ENCODE data around the gene PALM3.

DNA sequence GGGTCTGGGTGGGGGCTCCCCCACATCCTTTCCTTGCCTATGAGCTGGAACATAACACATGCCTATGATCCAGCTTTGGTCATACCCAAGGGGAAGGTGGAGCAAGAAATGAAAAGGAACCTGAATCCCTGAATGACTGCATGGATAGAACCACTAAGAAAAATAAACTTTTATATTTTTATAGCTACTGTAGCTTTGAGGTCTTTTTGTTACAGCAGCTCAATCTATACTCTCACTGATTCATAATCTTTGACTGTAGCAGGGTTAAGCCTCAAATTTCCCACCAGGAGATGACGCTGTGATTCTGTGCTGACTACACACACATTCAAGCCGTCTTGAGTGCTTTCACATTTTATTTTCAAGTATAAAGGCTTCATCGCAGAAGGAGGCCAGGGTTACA lies 8.8 kb downstream of the PALM3 start:
- TF ChIP-seq ZFP30 (CRISPR knock-in tag; IDR thresholded peaks at IDR 0.05) (no peak), ISL1 (CRISPR knock-in tag; IDR thresholded peaks at IDR 0.05) (no peak), ARNTL (CRISPR knock-in tag; IDR thresholded peaks at IDR 0.05; ENCODE audit: borderline replicate concordance, low read depth) (no peak), ZC3H10 (CRISPR knock-in tag; IDR thresholded peaks at IDR 0.05) (no peak), ZNF565 (CRISPR knock-in tag; conservative IDR thresholded peaks at IDR 0.05; ENCODE audit: low read depth) (no peak), SNAI2 (CRISPR knock-in tag; IDR thresholded peaks at IDR 0.05) (no peak)
- TF ChIP-seq, protein P1, sequence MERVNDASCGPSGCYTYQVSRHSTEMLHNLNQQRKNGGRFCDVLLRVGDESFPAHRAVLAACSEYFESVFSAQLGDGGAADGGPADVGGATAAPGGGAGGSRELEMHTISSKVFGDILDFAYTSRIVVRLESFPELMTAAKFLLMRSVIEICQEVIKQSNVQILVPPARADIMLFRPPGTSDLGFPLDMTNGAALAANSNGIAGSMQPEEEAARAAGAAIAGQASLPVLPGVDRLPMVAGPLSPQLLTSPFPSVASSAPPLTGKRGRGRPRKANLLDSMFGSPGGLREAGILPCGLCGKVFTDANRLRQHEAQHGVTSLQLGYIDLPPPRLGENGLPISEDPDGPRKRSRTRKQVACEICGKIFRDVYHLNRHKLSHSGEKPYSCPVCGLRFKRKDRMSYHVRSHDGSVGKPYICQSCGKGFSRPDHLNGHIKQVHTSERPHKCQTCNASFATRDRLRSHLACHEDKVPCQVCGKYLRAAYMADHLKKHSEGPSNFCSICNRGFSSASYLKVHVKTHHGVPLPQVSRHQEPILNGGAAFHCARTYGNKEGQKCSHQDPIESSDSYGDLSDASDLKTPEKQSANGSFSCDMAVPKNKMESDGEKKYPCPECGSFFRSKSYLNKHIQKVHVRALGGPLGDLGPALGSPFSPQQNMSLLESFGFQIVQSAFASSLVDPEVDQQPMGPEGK (CRISPR knock-in tag; IDR thresholded peaks at IDR 0.05; ENCODE audit: borderline replicate concordance) = no peak
- TF ChIP-seq, protein P2, sequence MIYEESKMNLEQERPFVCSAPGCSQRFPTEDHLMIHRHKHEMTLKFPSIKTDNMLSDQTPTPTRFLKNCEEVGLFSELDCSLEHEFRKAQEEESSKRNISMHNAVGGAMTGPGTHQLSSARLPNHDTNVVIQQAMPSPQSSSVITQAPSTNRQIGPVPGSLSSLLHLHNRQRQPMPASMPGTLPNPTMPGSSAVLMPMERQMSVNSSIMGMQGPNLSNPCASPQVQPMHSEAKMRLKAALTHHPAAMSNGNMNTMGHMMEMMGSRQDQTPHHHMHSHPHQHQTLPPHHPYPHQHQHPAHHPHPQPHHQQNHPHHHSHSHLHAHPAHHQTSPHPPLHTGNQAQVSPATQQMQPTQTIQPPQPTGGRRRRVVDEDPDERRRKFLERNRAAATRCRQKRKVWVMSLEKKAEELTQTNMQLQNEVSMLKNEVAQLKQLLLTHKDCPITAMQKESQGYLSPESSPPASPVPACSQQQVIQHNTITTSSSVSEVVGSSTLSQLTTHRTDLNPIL (CRISPR knock-in tag; IDR thresholded peaks at IDR 0.05; ENCODE audit: low read depth) = no peak

Data from SK-N-SH treated with all-trans-retinoic acid at 6 μM for 48 hours (cell line).